ENCODE data around the gene ANKRD36C.
"Not testable (repeated sequence)": the region's sequence is repeated elsewhere in the genome, so short reads cannot be mapped to it uniquely, and the experiment has no call there.

- TF ChIP-seq CTCF, EZH2 (IDR thresholded peaks at IDR 0.05): not testable (repeated sequence)
These were observed 202.2 kb downstream of the ANKRD36C start for GRCh38 chr2:95789385-95789784.
